Fibroblast of peridontal ligament (primary cell): Measurements from ENCODE around the gene VPS37B.

ENCODE experiments used
- DNase-seq: peaks from one replicate; pipeline ENCODE4 v3.0.0-alpha.2; 2010; ENCODE audit errors: extremely low read depth

Gene VPS37B, protein sequence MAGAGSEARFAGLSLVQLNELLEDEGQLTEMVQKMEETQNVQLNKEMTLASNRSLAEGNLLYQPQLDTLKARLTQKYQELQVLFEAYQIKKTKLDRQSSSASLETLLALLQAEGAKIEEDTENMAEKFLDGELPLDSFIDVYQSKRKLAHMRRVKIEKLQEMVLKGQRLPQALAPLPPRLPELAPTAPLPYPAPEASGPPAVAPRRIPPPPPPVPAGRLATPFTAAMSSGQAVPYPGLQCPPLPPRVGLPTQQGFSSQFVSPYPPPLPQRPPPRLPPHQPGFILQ

DNA sequence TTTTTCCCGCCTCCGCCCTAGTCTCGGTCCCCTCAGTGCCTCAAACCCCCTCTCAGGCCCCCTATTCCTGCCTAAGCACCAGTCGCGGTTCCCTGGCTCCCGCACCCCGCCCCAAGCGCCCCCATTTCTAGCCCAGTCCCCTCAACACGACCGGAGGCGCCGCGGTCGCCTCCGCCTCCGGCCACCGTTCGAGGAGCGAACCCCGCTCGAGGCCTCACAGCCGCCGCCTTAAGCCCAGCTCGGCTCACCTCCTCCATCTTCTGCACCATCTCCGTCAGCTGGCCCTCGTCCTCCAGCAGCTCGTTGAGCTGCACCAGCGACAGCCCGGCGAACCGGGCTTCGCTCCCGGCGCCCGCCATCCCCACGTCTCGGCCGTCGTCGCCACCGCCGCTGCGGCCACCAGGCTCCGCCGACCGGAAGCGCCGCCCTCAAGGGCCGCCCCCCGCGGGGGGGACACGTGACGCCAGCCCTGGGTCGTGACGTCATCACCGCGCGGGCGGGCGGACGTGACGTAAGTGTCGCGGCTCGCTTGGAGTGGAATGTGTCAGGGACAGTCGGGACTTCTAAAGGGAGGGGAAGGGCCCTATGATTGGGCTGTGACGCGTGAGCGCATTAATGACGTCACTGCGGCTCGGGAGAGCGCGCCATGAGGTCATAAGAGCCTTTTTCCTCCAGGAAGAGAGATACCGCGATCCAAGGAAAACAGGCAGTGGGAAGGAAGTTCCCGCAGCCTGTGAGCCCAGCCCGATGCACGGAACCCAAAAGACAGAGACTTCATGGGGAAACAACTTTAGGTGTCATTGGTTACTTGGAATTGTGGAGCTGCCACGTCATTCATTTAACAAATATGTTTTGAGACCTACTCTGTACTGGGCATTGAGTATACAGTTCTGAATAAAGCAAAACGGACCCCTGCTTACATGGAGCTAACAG, at the start of gene VPS37B:
TSS of gene VPS37B (minus strand) at position 421 of the 933 bp plus-strand sequence. CDS start at position 359, 62 bp downstream.
- DNase-seq = peak; percentile 83

DNA sequence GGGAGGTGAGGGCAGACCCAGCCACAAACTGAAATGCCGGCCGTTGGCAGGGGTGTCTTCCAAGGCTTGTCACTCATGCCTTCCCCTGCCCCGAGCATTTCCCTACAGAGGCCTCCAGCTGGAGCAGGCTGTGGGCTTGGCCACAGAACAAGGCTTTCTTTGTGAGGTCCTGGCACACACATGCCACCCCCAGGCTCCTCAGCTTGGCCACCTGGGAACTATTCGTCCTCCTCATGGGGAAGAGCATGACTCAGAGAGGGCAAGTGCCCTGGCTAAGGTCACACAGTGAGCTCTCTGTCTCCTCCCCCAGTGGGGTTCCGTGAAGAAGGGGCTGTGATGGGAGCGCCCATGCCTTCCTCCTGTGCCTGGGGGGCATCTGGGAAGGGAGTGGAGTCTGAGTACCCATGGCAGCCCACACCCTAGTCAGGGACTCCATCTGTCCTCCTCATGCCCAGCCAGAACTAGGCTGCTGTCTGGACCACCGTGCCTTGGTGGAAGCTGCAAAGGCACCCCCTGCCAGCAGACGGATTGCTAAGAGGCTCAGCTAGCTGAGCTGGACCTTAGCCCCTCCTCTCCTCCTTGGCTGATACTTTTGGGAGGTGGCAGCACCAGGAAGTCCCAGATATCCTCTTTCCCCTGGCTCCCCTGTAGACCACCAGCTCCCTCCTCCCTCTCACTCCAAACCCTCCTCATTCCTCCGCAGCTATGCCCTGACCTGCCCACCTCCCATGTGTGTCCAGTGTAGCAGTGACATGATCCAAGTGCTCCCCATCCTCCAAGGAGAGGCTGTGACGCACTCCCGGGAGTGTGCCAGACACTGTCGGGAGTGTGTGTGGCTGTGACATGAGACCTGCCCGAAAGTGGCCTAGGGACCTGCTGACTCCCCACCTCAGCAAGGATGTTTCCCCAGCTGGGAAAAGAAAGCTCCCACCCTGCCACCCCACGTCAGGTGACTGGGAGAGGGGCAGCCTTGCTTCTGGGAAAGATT, 49.0 kb upstream of the VPS37B start:
- DNase-seq = peak; percentile 35

DNA sequence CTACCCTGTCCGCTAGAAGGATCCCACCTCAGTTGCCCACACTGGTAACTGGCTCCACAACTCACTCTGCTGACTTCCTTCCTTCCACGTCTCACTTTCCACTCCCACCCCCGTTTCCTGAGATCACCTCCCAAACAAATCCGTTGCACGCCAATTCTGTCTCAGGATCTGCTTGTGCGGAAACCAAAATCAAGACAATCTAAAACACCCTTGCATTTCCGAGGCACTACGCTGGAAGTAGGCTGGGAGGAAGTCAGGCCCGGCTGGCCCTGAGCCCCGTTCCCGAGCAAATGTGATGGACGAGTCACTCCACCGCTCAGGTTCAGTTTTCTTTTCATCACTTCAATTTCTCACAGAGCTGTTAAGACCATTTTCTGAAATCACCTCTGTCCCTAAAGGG, 47.3 kb upstream of the VPS37B start:
- DNase-seq = peak; percentile 19

DNA sequence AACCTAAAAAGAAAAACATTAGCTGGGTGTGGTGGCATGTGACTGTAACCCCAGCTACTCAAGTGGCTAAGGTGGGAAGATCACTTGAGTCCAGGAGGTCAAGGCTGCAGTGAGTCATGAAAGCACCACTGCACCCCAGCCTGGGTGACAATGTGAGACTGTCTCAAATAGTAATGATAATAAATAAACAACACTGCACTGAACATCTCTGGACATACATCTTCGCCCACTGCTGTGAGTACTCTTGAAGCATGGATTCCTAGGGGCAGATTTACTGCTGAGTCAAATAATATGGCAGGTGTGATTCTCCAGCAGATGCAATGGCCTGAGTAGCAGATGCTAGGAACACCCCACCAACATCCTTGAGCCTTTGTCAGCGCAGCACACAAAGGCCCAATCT, 46.7 kb upstream of the VPS37B start:
- no peak for DNase-seq

DNA sequence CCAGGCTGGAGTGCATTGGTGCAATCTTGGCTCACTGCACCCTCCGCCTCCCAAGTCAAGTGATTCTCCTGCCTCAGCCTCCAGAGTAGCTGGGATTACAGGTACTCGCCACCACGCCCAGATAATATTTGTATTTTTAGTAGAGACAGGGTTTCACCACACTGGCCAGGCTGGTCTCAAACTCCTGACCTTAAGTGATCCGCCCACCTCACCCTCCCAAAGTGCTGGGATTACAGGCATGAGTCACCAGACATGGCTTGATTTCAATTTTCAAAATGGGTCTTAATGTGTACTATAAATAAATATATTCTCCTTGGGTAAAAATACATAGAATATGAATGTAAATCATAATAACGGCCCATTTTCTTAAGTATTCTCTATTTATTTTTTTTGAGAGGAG, 45.4 kb upstream of the VPS37B start:
- DNase-seq = peak; percentile 70

DNA sequence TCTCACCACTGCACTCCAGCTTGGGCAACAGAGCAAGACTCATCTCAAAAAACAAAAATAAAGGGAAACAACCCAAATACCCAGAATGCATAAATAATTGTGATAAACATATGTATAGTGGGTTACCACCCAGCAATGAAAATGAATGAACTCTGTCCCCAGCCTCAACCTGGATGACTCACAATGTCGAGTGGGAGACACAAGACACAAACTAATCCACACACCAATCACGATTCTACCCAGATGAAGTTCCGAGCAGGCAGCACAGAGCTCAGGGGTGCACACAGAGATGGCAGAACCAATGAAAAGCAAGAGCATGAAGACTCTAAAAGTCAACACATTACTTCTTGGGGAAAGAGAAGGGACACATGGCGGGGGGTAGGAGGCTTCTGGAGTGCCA, 43.2 kb upstream of the VPS37B start:
- DNase-seq = no peak

DNA sequence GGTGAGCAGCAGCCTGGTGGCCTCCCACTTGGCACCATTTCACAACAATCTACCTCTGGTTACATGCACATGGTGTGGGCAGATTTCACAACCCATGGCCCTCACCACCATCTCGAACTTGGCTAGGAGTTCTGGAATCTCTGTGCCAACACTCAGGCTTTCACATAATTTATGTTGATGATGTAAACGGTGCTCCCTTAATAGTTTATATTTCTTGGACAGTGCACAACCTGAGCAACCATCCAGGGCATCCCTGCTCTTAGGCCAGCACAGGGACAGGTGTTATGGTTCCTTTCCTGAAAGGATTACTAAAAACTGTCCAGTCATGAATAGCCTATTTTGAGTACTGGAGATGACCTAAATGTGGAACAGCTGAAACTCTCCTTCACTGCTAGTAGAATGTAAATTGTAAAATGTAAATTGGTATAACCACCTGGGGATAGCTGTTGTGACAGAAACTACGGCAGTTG, 41.7 kb upstream of the VPS37B start:
- DNase-seq = no peak

DNA sequence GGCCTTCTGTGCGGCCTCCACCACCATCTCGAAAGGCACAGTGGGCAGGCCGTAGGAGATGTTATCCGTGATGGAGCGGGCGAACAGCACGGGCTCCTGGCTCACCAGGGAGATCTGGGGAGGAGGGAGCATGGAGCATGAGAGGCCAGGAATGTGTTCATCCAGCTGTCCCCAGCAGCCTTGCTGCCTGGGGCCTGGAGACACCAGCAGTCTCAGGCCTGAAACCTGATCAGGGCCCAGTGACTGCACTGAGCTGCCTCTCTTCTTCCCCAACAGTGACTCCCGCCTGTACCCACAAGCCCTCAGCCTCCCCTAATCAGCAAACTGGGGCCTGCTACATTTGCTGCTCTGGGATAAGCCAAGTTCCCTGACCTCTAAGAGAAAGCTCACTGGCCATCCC, 39.4 kb upstream of the VPS37B start:
- no peak for DNase-seq

DNA sequence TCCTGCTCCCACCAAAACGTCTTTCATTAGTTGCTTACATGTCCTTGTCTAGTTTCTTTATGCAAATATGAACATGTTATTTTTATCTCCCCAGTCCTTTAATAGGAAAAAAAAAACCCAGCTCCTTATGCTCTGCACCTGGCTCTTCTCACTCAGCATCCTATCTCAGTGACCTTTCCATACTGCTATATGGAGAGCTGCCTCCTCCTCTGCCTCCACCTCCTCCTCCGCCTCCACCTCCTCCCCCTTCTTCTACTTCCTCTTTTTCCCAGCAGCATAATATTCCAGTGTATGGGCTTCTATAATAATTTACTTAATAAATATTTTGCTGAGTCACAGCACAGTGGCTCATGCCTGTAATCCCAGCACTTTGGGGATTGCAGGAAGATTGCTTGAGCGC, 38.8 kb upstream of the VPS37B start:
- DNase-seq = no peak

DNA sequence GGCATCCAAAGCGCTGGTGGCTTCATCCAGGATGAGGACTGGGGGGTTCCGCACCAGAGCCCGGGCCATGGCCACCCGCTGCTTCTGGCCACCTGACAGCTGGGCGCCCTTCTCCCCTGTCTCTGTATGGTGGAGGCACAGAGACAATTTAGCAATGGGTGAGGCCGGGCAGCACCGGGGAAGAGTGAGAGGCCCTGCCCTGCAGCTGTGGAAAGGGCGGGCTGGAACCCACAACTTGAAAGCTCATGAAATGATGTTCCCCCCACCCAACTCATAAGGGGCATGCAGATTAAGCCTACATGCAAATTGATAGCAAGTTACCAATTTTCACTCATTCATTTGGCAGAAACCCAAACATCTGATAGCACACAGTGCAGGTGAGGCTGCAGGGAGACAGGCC, 36.3 kb upstream of the VPS37B start:
- no peak for DNase-seq

DNA sequence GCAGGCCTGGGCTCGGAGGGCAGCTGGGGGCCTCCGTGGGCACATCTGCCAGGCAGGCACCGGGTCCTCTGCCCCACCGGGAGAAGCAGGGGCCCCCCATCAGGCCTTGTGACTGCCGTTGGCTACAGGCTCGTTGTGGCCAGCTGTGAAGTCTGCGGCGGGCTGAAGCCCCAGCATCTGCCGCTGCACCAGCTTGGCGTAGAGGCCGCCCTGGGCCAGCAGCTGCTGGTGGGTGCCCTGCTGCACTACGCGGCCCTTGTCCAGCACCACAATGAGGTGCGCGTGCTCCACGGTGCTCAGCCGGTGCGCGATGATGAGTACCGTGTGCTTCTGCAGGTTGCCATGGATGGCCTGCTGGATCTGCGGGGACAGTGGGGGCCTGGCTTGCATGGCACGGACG, 33.9 kb upstream of the VPS37B start:
- no peak for DNase-seq

DNA sequence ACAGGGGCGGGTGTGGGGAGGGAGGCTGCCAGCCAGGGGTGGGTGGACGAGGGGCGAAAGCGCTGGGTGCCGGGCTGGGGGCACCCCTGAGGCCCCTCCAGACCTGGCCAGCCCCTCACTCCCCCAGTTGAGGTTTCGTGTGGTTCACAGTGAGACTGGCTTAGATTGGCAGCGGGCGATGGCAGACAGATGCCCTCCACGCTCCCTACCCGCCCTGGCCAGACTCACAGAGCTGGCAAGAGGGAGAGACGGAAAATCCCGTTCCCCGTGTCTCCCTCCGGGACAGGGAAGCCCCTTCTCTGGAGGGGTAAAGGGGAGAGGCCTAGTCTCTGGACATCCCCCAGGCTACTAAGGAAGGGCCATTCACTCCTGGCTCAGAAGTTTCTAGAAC, 33.2 kb upstream of the VPS37B start:
- no peak for DNase-seq

DNA sequence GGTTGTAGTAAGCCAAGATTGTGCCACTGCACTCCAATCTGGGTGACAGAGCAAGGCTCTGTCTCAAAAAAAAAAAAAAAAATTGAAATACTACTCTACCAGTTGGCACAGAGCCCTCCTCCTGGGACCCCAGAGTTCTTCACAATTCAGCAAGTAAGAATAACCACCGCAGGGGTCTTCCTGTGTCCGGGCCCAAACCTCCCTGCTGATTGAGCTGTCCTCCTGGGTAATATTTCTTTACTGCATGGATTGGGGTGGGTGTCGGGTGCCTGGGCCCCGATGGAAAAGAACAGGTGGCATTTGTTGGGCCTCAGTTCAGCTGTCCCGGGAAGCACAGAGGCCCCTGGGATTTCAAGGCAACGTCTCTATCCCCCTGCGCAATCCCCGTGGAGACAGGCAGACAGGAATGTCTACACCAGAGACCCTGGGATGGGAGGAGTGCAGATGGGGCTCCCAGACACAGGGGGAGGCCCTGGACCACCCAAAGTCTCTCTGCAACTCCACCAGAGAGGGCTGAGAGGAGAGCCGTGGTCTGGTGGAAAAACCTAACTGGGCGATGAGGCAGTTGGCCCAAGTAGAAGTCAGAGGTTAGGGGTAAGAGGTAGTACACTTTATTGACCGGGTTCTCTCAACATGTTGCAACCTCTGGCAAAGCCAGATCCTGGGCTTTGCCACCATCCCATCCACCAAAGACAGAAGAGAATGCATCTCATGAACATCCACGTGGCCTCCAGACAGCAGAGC, 32.7 kb upstream of the VPS37B start:
- no peak for DNase-seq

DNA sequence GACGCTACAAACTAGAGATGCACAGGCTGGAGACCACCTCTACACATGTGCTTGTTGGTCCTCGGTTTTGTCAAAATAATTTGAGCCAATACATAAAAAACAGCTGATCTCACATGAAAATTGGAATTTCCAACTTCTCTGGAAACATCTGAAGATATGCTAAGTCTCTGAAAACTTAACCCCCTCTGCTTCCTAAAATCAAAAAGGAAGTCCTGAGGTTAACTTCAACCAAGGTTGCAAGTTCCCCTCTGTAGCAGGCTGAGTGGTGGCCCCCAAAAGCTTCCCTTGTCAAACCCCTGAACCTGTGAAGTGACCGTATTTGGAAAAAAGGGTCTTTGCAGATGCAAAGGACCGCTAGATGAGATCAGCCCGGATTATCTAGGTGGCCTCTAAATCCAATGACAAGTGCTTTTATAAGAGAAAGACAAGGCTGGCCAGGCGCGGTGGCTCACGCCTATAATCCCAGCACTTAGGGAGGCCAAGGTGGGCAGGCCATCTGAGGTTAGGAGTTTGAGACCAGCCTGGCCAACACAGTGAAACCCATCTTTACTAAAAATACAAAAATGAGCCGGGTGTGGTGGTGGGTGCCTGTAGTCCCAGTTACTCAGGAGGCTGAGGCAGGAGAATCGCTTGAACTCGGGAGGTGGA, 32.0 kb upstream of the VPS37B start:
- DNase-seq = no peak

DNA sequence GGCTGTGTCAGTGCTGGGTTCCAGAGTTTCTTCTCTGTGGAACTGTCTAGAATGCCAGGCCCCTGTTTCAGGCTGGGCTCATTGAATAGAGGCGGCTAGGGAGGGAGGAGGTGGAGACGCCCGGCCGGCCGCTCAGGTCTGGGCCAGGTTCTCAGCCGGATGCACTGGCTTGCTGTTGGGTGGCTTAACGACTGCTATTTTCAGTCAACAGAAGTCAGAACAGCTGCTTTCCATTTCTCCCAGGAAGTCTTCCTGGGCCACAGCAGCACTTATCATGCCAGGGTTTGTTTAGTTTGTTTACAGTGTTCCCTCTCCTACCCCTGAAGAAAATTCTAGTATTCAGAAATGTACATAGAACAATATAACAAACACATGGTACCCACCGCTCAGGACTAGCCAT, 26.0 kb upstream of the VPS37B start:
- no peak for DNase-seq

DNA sequence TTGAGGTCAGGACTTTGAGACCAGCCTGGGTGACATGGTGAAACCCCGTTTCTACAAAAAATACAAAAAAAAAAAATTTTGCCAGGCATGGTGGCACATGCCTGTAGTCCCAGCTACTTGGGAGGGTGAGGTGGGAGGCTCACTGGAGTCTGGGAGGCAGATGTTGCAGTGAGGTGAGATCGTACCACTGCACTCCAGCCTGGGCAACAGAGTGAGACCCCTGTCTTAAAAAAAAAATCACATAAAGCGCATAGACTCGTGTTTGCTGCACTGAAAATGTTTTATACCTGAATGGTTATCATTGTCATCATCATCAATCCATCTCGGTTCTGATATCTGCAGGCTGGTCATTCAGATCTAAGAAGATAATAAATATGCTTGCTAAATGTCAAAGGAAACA, 24.8 kb upstream of the VPS37B start:
- no peak for DNase-seq

DNA sequence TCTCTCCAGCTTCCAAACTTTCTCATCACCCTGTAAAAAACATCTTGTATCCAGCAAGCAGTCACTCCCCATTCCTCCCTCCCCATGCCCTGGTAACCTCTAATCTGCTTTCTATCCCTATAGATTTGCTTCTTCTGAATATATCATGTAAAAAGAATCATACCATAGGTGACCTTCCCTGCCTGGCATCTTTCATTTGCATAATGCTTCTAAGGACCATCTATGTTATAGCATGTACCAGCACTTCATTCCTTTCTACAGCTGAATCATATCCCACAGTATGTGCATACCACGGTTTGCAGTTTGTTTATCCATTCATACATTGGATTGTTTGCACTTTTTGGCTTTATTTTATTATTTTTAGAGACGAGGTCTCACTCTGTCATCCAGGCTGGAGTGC, 22.9 kb upstream of the VPS37B start:
- peak; percentile 40 for DNase-seq

DNA sequence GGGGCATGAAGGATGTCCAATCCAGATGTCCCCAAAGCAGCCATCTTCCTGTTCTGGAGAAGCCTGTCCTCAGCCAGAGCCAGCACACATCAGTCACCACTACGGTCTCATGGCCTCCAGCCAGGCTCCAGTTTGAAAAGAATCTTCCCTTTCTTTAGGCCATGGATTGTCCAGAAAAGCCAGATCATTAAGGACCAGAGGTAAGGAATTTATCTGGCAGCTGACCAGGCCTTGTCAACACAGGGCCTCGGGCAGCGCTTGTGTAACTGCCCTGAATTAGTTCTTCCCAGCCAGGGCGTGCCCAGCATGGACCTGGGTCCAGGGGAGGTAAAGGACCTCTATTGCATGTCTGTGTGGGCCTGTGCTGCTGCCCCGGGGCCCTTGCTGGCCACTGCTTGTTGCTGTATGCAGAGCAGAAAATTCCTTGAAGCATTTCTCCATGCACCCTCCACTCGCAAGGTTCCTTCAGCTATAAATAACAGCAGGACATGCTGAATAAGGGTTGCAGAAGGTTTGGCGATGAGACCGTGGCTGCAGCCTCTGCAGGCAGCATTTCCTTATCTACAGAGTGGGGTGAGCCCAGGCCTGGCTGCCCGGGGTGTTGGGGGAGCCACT, 21.7 kb upstream of the VPS37B start:
- peak; percentile 33 for DNase-seq

DNA sequence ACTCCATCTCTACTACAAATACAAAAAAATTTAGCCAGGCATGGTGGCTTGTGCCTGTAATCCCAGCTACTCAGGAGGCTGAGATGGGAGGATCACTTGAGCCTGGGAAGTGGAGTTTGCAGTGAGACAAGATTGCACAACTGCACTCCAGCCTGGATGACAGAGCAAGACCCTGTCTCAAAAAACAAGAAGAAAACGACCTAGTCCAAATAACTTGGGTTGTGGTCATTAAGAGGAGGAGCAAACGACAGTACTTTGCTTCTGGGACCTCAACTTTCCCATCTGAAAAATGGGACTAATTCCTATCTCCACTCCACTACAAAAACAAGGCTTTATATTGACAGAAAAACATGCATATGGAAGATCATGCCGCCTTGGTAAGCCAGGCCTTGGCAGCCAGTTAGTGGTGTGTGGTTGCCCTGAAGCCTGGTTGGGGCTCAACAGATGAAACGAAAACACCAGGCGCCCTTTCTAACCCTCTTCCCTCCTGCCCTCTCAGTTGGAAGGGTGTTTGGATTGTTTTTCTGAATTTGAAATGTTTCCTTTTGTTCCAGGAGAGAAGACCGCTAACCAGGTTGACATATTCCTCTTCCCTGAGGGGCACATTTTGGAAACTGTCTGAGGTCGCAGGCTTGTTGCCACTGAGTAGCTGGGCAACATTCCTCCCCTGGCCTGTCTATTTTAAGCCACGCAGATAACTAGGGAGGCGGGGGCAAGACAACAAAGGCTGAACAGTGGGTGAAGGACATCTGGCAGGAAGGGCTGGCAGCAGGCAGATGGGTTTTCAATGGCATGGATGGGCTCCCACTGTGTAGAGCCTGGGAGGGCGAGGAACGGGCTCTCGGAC, 13.7 kb upstream of the VPS37B start:
- DNase-seq = no peak
